HG03066 (cell line): ENCODE measurements around the gene ADD3.
A peak's percentile ranks its signal among the peaks of the same experiment; 100 is the strongest.
"Not testable (repeated sequence)": the region's sequence is repeated elsewhere in the genome, so short reads cannot be mapped to it uniquely, and the experiment has no call there.

Experiments
- ATAC-seq: cut with Tn5 transposase; IDR thresholded peaks from one replicate; pipeline ENCODE4 v1.9.1; 2021; ENCODE audit warnings: low read depth; ENCODE audit not compliant: unreplicated experiment

ADD3 gene

DNA sequence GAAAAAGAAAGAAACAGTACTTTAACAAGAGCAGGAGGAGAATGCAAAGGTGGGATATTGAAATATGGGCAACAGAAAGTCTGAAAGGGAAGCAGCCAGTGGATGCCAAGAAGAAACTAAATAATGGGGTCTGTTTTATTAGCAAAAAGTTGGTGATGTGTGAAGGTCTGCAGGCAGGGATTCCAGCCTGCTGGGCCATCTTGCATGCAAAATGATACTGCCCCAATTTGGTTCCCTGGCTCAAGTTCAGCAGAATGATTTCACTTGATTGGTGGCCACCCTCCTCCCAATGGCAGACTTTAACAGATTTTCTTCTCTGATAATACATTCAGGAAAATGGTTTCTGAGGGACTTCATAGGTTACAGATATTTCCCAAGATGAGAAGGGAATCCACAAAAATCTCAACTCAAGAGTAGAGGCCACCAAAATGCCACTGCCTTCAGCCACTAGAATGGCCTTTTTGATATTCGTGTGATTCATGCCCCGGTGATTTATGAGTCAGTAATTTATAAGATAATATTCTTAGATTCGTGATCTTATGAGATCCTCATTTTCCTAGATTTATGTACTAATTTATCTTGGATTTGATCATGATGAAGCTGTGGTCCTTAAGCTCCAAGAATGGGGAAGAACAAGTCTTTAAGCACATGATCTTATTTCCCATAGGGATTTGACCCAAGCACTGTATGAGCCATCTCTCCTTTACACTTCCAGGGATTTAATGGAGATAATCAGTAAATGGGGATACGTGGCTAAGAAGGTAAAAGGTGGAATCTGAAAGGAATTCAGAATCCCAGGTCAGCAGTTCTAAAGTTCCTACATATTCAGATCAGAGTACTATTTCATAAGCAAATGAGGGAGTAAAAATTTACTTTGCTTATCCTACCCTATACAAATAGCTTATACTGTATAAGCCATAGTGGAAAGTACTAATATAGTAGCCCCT, 32.3 kb upstream of the ADD3 start:
- ATAC-seq, result no peak

DNA sequence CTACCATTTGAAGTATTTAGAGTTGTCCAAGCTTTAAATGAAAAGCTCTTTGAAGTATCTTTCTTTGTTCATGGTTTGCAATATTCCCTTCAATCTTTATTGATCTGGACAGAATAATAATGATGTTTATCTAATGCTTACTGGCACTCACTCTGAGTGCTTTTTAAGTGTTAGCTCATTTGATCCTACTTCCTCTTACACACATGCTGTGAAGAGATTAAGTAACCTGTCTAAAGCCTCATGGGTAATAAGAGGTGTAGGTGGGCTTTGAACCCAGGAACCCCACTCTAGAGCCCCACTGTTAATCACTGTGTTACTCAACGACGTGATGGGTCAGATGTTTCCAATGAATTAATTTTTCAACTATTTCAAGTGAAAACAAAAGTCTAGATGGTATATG, 31.1 kb upstream of the ADD3 start:
- ATAC-seq, result no peak

- no peak for ATAC-seq
Measured at GRCh38 chr10:109977382-109977806, 30.4 kb upstream of the ADD3 start.

DNA sequence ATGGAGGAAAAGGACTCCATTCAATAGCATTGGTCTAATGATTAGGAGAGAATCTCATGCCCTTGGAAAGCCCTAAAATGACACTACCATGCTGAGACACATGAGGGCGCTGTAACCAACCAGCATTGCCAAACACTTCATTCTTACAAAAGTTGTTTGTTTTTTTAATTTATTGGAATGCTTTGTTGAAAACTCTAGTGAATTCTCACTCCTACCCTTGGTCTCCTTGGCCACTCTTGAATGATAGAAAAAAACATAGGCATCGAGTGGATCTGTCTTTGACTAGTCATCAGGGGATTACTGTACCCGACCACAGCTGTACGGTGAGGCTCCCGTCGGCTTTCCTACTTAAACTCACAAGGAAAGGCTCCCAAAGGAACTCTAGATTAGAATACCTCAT, 29.3 kb upstream of the ADD3 start:
- peak; percentile 55 for ATAC-seq

DNA sequence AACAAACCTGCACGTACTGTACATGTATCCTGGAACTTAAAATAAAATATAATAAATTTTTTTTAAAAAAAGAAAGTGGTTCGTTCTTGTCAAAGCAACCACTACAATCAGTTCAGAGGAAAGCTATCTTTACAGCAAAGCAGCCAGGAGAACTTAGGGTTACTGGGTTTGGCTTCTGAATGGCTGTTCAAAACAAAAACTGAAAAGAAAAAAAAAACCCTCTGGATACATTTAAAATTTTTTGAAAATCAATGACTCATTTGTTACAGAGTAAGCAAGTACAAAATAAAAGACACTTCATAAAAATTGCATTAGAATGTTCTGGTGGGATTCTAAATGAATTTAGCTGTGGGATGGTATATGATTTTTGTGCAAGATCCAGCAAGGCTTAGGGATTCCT, 28.6 kb upstream of the ADD3 start:
- no peak for ATAC-seq

DNA sequence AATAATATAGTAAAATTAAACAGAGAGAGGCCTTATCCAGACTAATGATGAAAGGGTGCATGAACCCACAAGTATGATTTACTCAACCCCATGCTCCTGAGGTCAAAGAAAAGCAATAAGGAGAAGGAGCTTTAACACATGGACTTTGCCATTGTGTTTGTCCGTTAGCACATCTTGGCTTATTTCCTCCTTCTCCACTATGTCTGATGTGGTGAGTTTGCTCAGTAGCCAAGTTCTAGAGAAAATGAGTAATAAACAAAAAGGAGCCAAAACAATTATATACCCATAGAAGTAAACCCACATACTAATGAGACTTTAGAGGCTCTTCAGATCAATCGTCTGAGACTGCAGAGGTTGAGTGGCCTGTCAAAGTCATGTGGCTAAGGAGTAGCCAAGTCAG, 26.1 kb upstream of the ADD3 start:
- no peak for ATAC-seq

GRCh38 chr10:109982123-109982522, 25.7 kb upstream of the ADD3 start:
- ATAC-seq, result no peak

GRCh38 chr10:109982812-109983211, 25.0 kb upstream of the ADD3 start:
- ATAC-seq, result no peak

- no peak for ATAC-seq
Measured at GRCh38 chr10:109984013-109984412, 23.8 kb upstream of the ADD3 start.

DNA sequence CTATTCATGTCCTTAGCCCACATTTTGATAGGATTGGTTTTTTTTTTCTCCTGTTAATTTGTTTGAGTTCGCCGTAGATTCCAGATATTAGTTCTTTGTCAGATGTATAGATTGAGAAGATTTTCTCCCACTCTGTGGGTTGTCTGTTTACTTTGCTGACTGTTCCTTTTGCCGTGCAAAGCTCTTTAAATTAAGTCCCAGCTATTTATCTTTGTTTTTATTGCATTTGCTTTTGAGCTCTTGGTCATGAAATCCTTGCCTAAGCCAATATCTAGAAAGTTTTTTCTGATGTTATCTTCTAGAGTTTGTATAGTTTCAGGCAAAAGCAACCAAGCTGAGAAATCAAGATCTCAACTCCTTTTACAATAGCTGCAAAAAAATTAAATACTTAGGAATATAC, 22.0 kb upstream of the ADD3 start:
- not testable (repeated sequence) for ATAC-seq

- no peak for ATAC-seq
Measured at GRCh38 chr10:109987452-109988211, 20.2 kb upstream of the ADD3 start.

GRCh38 chr10:109988212-109988596, 19.6 kb upstream of the ADD3 start:
- ATAC-seq, result no peak

DNA sequence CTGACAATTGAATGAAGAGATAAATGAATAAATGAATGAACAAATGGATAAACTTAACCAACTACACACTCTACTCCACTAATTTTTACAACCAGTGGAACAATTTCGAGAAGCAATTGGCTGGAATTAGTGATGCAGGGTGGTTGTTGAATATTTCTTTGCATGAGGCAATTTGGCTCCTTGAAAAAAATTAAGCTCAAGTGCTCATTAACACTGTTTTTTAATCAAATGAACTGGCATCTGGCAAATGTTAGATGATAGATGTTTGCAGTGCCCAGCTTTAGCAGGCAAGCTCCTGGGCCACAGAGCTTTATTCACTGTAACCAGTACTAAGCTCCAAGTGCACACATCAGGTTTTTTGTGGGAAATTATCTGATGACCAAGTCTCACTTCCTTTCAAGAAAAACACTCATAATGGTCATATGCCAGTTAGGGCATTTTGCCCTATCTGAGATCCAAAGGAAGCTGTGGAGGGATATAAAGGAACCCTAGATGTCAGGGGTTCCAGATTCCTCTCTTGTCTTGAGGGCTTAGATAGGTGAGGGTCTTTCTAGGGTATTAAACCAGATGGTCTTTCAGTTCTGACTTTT, 16.4 kb upstream of the ADD3 start:
- no peak for ATAC-seq

DNA sequence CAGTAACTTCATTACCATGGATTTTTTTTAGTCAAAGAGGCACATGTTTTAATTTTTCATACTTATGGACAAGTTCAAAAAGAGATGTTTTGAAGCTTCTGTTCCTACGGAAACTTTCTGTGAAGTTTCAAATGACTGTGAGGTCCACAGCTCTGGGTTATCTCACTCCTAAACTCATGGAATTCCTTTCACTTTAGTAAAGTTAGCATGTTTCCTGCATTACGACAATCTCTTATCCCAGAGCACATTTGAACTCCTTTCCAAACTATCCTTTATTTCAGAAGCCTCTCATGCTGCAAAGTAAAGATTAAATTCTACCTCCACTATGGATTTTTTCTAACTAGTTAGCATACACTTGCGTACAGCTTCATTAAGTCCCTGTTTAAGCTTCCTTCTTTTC, 15.3 kb upstream of the ADD3 start:
- ATAC-seq, result no peak

DNA sequence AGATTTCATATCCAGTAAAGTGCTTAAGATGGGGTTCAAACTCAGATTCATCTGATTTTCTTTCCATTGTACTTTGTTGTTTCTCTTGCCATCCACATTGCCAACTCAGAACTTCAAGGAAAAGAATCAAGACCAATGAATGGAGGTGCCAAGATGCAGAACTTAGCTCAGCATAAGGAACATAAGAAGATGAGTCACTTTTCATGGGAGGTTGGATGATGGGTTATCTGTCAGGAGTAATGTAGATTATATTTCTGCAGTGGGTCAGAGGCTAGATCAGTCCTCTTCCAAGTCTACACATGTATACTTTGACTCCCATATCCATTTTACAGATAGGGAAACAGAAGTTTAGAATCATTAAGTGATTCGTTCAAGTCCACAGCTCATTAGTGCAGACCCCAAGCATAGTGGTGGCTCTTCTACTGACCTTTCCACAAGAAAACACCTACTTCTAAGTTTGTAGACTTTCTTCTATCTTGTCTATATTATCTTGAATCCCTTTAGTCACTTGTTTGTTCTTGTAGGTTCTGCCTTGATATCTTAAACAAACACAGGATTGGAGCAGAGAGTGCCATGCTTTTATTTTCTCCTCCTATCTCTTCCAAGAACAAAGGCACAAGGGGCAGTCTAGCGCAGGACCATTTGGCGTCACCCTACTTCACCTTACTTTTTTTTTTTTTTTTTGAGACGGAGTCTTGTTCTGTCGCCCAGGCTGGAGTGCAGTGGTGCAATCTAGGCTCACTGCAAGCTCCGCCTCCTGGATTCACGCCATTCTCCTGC, 14.0 kb upstream of the ADD3 start:
- no peak for ATAC-seq

GRCh38 chr10:109994711-109995577, 12.8 kb upstream of the ADD3 start:
- no peak for ATAC-seq

- no peak for ATAC-seq
Measured at GRCh38 chr10:109995595-109995994, 12.2 kb upstream of the ADD3 start.

DNA sequence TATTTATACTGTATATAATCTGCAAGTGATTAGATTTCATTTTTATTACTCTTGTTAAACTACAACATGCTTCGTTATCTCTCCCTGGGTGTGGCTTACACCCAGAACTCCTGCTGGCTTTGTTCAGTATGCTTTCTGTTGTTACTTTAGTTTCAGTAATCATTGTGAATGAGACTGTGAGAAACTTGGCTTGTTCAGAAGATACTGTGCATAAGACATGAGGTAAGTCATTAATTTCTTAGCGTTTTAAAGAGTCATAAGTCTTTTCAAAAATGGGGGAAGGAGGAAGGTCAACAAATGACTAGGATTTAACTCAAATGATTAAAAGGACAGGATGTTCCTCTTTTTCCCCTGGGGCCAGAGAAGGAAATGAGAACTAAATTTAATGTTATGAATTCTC, 11.6 kb upstream of the ADD3 start:
- ATAC-seq, result peak; percentile 83

DNA sequence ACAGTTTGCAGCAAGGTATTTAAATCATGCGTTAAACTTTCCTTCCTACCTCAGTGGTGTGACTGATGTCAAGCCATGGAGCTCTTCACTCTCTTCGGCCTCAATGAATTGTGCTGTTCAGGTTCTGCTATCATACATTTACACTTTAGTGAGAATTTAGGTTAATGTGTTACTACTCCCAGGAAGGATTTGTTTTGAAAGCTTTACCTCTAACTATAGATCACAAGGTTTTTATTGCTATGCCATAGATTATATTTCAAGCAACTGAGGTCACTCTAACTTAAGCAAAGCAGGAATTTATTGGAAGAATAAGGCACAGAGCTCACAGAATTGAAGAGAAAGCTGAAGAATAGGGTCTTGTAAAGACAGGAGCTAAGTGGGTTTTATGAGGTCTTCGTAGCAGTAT, 11.0 kb upstream of the ADD3 start:
- ATAC-seq, result no peak

GRCh38 chr10:109997233-109997632, 10.6 kb upstream of the ADD3 start:
- ATAC-seq, result no peak
